Spleen (tissue), 11 donors: ENCODE data around the gene DENND10. TPM values are rescaled to one million over a fixed set of nuclear protein-coding genes. Genes with fewer than 3 reads are reported as not detected.

Experiments used
- DNase-seq: peaks from one replicate; pipeline ENCODE4 v3.0.0-alpha.2; 2020
- H3K27ac ChIP-seq, 8 donors: fragments of 200-600 bp; sonication (generic) in 7 of 8; 1 replicate in 4 of 8; 2 replicates in 4 of 8; pipeline versions ENCODE4 v1.5.0 to v1.8.0; 2016 to 2021; ENCODE audit warnings: inconsistent platforms in 4 of 8, mild to moderate bottlenecking in 4 of 8, moderate library complexity in 1 of 8
- H3K27me3 ChIP-seq, 7 donors: fragments of 200-600 bp; sonication (generic) in 6 of 7; replicated peaks in 1 of 7; 1 replicate in 4 of 7; 2 replicates in 3 of 7; pipeline versions ENCODE4 v1.5.0 to v1.8.0; 2016 to 2021; ENCODE audit warnings: inconsistent platforms in 3 of 7, mild to moderate bottlenecking in 1 of 7
- H3K36me3 ChIP-seq, 6 donors: fragments of 200-600 bp; sonication (generic) in 5 of 6; 1 replicate in 4 of 6; 2 replicates in 2 of 6; pipeline versions ENCODE4 v1.5.0 to v1.8.0; 2016 to 2021; ENCODE audit warnings: inconsistent platforms in 2 of 6
- H3K4me1 ChIP-seq, 6 donors: fragments of 200-600 bp; sonication (generic) in 5 of 6; 1 replicate in 3 of 6; 2 replicates in 3 of 6; pipeline versions ENCODE4 v1.5.0 to v1.8.0; 2016 to 2021; ENCODE audit warnings: inconsistent platforms in 3 of 6
- H3K4me3 ChIP-seq, 8 donors: fragments of 200-600 bp; sonication (generic) in 7 of 8; 1 replicate in 4 of 8; 2 replicates in 4 of 8; pipeline versions ENCODE4 v1.5.0 to v1.8.0; 2016 to 2021; ENCODE audit warnings: inconsistent platforms in 4 of 8, mild to moderate bottlenecking in 4 of 8, moderate library complexity in 2 of 8
- H3K9me3 ChIP-seq, 8 donors: fragments of 200-600 bp; sonication (generic) in 7 of 8; 1 replicate in 4 of 8; 2 replicates in 4 of 8; pipeline versions ENCODE4 v1.5.0 to v1.8.0; 2016 to 2021; ENCODE audit warnings: inconsistent platforms in 4 of 8
- POLR2A ChIP-seq, 3 donors: fragments of 450-650 bp; IDR thresholded peaks; one replicate each; pipeline ENCODE4 v1.5.1; 2017; ENCODE audit warnings: antibody characterized with exemption in 3 of 3, mild to moderate bottlenecking in 1 of 3
- POLR2AphosphoS5 ChIP-seq, 3 donors: sonication (generic); formaldehyde crosslinking; IDR thresholded peaks; one replicate each; pipeline ENCODE4 v1.5.1; 2017; ENCODE audit warnings: antibody characterized with exemption in 3 of 3
- WGBS, 5 donors: extraction: QIAGEN DNeasy Blood & Tissue Kit in 3 of 5; methylation state at CpG; one replicate each; pipeline versions ENCODE4 v1.1.5 to v1.1.7; 2013 to 2018; 5-methylcytosine and 5-hydroxymethylcytosine counted together
- intact Hi-C: fragments of 100-400 bp; cut with DNase I; formaldehyde crosslinking; loops from one replicate; pipeline ENCODE4 v1.15.0; 2023; ENCODE audit warnings: low total_unique reads
- polyA plus RNA-seq, 3 donors: library from polyadenylated mRNA; stranded (reverse); fragments of 200-250 nt; gene quantifications; one replicate each; pipeline ENCODE4 v1.2.1, GENCODE V29; 2013
- total RNA-seq, 7 donors: library from RNA; depleted of rRNA in 3 of 7; stranded (reverse); fragments of >200 nt in 3 of 7; fragmentation: NEBNext Ultra II Directional in 4 of 7; extraction: Animal tissue kit (Norgen Biotek cat#: 25700) in 4 of 7; gene quantifications; one replicate each; pipeline versions ENCODE4 v1.1.0 to v1.2.1, GENCODE V29; 2016 to 2021
- TF ChIP-seq, protein P1 (sequence below), 11 experiments: fragments of 200-600 bp in 7 of 11; fragments of 450-650 bp in 4 of 11; sonication (generic) in 4 of 11; IDR thresholded peaks in 8 of 11; conservative IDR thresholded peaks in 3 of 11; 1 replicate in 7 of 11; 2 replicates in 4 of 11; pipeline versions ENCODE4 v1.4.0 to v1.8.0; 2016 to 2021; ENCODE audit warnings: antibody characterized with exemption in 11 of 11, inconsistent platforms in 4 of 11, mild to moderate bottlenecking in 1 of 11
- donor health status: healthy with polysubstance abuse.
- donor health status: DM: no; HTN: no; CAD: no; lungs with moderate emphysema.
- donor health status: DM: no; HTN: no; CAD: no.
- donor health status: Bipolar disorder and iron deficiency.
- donor health status: healthy.
- donor health status: DM: no; HTN: no; CAD: no.
- donor health status: DM: yes; HTN: yes; CAD: no.

DENND10 gene
- total and polyA plus RNA-seq, 10 donors: 11.3 to 57.0 (median 35.5) TPM

DNA sequence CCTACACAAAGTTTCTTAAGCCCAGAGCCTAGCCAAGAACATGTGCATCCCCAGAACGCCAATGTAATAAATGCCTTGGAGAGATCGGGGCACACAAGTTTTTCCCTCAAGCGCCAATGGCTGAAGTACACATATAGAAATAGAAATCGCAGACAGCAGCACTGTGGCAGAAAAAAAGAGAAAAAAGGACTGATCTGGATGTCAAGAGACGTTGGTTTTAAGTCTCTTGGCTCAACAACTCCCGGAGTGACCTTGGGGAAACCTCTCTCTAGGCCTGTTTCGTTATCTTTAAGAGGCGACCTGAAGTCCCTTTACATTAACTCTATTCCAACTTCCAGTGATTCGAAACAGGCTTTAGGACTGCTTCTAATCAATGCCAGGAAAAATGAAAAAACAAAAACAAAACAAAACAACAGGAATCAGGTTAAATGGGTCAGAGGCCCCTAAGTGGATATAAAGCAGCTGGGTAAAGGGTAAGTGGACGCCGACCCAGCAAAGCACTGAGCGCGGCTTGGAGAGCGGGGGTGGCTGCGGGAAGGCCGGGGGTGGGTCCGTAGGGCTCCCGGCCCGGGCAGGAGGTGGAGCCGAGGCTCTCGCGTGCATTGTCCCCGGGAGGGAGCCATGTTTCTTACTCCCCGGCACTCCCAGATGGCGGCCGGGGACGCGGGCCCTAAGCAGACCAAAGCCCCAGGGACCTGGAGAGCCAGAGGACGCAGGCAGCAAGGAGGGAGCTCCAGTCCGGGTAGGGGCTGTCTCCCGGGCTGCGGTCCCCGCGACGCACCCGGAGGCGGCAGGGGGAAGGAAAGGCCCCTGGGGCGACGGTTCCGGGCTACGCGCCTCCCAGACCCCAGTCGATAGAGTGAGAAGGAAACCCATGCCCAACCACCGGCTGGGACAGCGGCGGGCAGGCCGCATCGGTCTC lies 24.1 kb upstream of the DENND10 start:
- Histone ChIP-seq H3K27ac (peak overlapping the region; percentile 95 to 99 (median 97)), H3K4me1 (peaks cover 29 to 62% (median 54%) of the 10 kb centered on the region in 6 donors), H3K9me3 (no peaks in the 10 kb centered on the region), H3K36me3 (no peaks in the 10 kb centered on the region), H3K27me3 (no peaks in the 10 kb centered on the region), H3K4me3 (peak overlapping the region; percentile 80 to 96 (median 92))
- intact Hi-C loops: no loop called here
- no peak for TF ChIP-seq POLR2A (IDR thresholded peaks at IDR 0.05)
- TF ChIP-seq, protein P1, sequence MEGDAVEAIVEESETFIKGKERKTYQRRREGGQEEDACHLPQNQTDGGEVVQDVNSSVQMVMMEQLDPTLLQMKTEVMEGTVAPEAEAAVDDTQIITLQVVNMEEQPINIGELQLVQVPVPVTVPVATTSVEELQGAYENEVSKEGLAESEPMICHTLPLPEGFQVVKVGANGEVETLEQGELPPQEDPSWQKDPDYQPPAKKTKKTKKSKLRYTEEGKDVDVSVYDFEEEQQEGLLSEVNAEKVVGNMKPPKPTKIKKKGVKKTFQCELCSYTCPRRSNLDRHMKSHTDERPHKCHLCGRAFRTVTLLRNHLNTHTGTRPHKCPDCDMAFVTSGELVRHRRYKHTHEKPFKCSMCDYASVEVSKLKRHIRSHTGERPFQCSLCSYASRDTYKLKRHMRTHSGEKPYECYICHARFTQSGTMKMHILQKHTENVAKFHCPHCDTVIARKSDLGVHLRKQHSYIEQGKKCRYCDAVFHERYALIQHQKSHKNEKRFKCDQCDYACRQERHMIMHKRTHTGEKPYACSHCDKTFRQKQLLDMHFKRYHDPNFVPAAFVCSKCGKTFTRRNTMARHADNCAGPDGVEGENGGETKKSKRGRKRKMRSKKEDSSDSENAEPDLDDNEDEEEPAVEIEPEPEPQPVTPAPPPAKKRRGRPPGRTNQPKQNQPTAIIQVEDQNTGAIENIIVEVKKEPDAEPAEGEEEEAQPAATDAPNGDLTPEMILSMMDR (IDR thresholded peaks at IDR 0.05 in 8 of 11, conservative IDR thresholded peaks at IDR 0.05 in 3 of 11): no peak
- TF ChIP-seq POLR2AphosphoS5 (IDR thresholded peaks at IDR 0.05): peak; percentile 27 to 66 (median 56)
- DNase-seq: peak; percentile 94
- 0 to 1% (median 0%) methylated on average over 35 to 48 of the region's 48 CpGs for WGBS, 5 donors

DNA sequence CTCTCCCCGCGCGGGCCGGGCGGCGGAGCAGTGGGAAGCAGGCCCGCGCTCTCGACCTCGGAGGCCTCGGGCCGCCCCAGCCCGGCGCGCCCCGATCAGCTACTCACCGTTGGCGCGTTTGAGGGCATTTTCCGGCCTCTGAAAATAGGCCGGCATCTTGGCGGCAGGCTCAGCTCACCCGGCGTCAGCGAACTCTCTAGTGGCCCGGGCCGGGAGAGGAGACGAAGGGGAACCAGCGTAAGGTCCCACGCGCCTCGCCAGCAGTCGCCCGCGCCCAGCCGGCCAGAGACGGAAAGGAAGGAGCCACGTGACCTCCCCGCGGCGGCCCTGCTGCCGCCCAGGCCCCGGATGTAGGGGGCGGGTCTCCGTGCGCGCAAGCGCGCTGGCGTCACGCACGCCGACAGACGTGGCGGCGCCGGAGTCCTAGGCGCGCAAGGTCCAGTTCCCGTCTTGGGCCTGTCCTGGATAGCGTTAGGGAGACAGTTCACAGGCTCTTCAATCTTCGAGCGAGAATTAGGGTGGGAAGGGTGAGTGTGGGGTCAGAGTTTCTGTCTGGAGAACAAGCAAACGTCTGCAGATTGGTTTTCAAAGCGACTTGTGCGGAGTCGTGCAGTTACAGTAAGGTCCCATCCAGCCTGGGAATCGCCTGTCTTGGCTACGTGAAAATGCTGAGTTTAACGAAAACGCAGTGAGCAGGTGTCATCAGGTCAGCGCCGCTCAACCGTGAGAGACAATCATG lies 23.2 kb upstream of the DENND10 start, which contains the start of gene EIF3A:
TSS of gene EIF3A (minus strand) at position 297 of the 739 bp plus-strand sequence. CDS start at position 156, 141 bp downstream.
- H3K27ac ChIP-seq: peak within 1 kb of the TSS; percentile 95 to 99 (median 97)
- intact Hi-C loops: no loop called here
- no peaks in the 10 kb centered on the region for H3K27me3 ChIP-seq
- peak; percentile 99 for DNase-seq
- H3K9me3 ChIP-seq: no peaks in the 10 kb centered on the region
- peak within 1 kb of the TSS; percentile 80 to 96 (median 92) for H3K4me3 ChIP-seq
- peak; percentile 45 to 85 (median 80) for TF ChIP-seq POLR2A (IDR thresholded peaks at IDR 0.05)
- TF ChIP-seq, protein P1 (IDR thresholded peaks at IDR 0.05 in 8 of 11, conservative IDR thresholded peaks at IDR 0.05 in 3 of 11): peak in 4 of 11 experiments; percentile 23 to 33 (median 28)
- TF ChIP-seq POLR2AphosphoS5 (IDR thresholded peaks at IDR 0.05): peak; percentile 99
- 0 to 1% (median 0%) methylated on average over 18 to 74 of the region's 74 CpGs for WGBS, 5 donors
- H3K4me1 ChIP-seq: peaks cover 29 to 54% (median 51%) of the 10 kb centered on the region in 6 donors
- H3K36me3 ChIP-seq: no peaks in the 10 kb centered on the region

GRCh38 chr10:119084896-119085295 lies 19.0 kb upstream of the DENND10 start:
- Histone ChIP-seq H3K9me3 (no peaks in the 10 kb centered on the region), H3K36me3 (no peaks in the 10 kb centered on the region), H3K4me1 (peaks cover 0 to 20% (median 10%) of the 10 kb centered on the region in 6 donors), H3K27me3 (no peaks in the 10 kb centered on the region), H3K4me3 (no peak overlapping the region), H3K27ac (no peak overlapping the region)
- DNase-seq: peak; percentile 54
- WGBS, 5 donors: 91 to 97% (median 94%) methylated on average over 11 of the region's 11 CpGs
- intact Hi-C loops: no loop called here
- TF ChIP-seq POLR2A (IDR thresholded peaks at IDR 0.05) (no peak), POLR2AphosphoS5 (IDR thresholded peaks at IDR 0.05) (no peak)
- TF ChIP-seq, protein P1 (IDR thresholded peaks at IDR 0.05 in 8 of 11, conservative IDR thresholded peaks at IDR 0.05 in 3 of 11): no peak
